Stomach (tissue), 9 donors: Measurements from ENCODE around the gene P4HB. TPM values are rescaled to one million over a fixed set of nuclear protein-coding genes. Genes with fewer than 3 reads are reported as not detected.

Source experiments
- DNase-seq, 2 donors: peaks; one replicate each; pipeline versions ENCODE4 v3.0.0 to v3.0.0-alpha.2; 2013 to 2019
- H3K27ac ChIP-seq, 5 donors: fragments of 200-600 bp in 4 of 5; sonication (generic) in 4 of 5; one replicate each; pipeline ENCODE4 v1.5.1; 2013 to 2019; ENCODE audit warnings: mild to moderate bottlenecking in 1 of 5, moderate library complexity in 1 of 5
- H3K27me3 ChIP-seq, 3 donors: fragments of 200-600 bp; sonication (generic); one replicate each; pipeline ENCODE4 v1.5.1; 2017 to 2019; ENCODE audit warnings: mixed run types in 1 of 3
- H3K36me3 ChIP-seq, 4 donors: fragments of 200-600 bp; sonication (generic); 1 replicate in 3 of 4; 2 replicates in 1 of 4; pipeline ENCODE4 v1.5.1; 2016 to 2019
- H3K4me1 ChIP-seq, 4 donors: fragments of 200-600 bp; sonication (generic); one replicate each; pipeline ENCODE4 v1.5.1; 2016 to 2019
- H3K4me3 ChIP-seq, 4 donors: fragments of 200-600 bp; sonication (generic) in 3 of 4; one replicate each; pipeline ENCODE4 v1.5.1; 2016 to 2019; ENCODE audit warnings: mild to moderate bottlenecking in 1 of 4
- H3K9me3 ChIP-seq, 4 donors: fragments of 200-600 bp; sonication (generic); one replicate each; pipeline ENCODE4 v1.5.1; 2016 to 2019
- EP300 ChIP-seq: sonication (generic); formaldehyde crosslinking; IDR thresholded peaks from one replicate; pipeline ENCODE4 v1.6.1; 2017; ENCODE audit warnings: antibody characterized with exemption
- POLR2A ChIP-seq, 4 donors: fragments of 450-650 bp; IDR thresholded peaks; one replicate each; pipeline ENCODE4 v1.6.1; 2016; ENCODE audit warnings: antibody characterized with exemption in 4 of 4, control low read depth in 2 of 4, mild to moderate bottlenecking in 1 of 4, moderate library complexity in 1 of 4
- POLR2AphosphoS5 ChIP-seq, 3 donors: sonication (generic); formaldehyde crosslinking; IDR thresholded peaks; one replicate each; pipeline ENCODE4 v1.6.1; 2016; ENCODE audit warnings: antibody characterized with exemption in 3 of 3
- WGBS, 5 donors: extraction: QIAGEN DNeasy Blood & Tissue Kit in 3 of 5; methylation state at CpG; one replicate each; pipeline versions ENCODE4 v1.1.5 to v1.1.7; 2013 to 2018; 5-methylcytosine and 5-hydroxymethylcytosine counted together
- intact Hi-C: fragments of 100-400 bp; cut with DNase I; formaldehyde crosslinking; loops from one replicate; pipeline ENCODE4 v1.15.1; 2023; ENCODE audit warnings: low total_unique reads
- polyA plus RNA-seq, 3 donors: library from polyadenylated mRNA; stranded (reverse); fragments of 200-250 nt; gene quantifications; one replicate each; pipeline ENCODE4 v1.2.3, GENCODE V29; 2013
- total RNA-seq, 5 donors: library from RNA; depleted of rRNA; stranded (reverse); fragments of >200 nt; gene quantifications; one replicate each; pipeline versions ENCODE4 v1.1.0 to v1.2.3, GENCODE V29; 2014 to 2016
- TF ChIP-seq, protein P1 (sequence below), 7 experiments: fragments of 450-650 bp in 4 of 7; fragments of 200-600 bp in 3 of 7; sonication (generic) in 3 of 7; IDR thresholded peaks; one replicate each; pipeline ENCODE4 v1.5.1; 2016 to 2019; ENCODE audit warnings: antibody characterized with exemption in 7 of 7, control low read depth in 2 of 7, mild to moderate bottlenecking in 1 of 7
- donor health status: healthy with polysubstance abuse.
- donor health status: Bipolar disorder and iron deficiency.
- donor health status: healthy.

The P4HB gene
- total and polyA plus RNA-seq, 8 donors: 401 to 1,308 (median 619) TPM

DNA sequence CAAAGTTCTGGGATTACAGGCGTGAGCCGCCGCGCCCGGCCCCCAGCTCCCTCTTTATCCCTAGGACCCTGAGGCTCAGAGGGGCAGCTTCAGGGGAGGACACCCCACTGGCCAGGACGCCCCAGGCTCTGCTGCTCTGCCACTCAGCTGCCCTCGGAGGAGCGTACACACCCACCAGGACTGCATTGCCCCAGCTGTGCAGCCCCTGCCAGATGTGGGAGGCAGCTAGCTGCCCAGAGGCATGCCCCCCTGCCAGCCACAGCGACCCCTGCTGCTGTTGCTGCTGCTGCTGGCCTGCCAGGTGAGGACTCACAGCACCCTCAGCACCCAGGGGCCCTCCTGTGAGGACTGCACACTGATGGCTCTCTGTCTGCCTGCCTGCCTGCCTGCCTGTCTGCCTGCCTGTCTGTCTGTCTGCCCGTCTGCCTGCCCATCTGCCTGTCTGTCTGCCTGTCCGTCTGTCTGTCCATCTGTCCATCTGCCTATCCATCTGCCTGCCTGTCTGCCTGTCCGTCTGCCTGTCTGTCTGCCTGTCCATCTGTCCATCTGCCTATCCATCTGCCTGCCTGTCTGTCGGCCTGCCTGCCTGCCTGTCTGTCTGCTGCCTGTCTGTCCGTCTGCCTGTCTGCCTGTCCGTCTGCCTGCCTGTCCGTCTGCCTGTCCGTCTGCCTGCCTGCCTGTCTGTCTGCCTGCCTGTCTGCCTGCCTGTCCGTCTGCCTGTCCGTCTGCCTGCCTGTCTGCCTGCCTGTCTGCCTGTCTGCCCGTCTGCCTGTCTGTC is 51.4 kb downstream of the P4HB start:
- no peak for TF ChIP-seq EP300
- TF ChIP-seq POLR2AphosphoS5 (IDR thresholded peaks at IDR 0.05): no peak
- TF ChIP-seq, protein P1, sequence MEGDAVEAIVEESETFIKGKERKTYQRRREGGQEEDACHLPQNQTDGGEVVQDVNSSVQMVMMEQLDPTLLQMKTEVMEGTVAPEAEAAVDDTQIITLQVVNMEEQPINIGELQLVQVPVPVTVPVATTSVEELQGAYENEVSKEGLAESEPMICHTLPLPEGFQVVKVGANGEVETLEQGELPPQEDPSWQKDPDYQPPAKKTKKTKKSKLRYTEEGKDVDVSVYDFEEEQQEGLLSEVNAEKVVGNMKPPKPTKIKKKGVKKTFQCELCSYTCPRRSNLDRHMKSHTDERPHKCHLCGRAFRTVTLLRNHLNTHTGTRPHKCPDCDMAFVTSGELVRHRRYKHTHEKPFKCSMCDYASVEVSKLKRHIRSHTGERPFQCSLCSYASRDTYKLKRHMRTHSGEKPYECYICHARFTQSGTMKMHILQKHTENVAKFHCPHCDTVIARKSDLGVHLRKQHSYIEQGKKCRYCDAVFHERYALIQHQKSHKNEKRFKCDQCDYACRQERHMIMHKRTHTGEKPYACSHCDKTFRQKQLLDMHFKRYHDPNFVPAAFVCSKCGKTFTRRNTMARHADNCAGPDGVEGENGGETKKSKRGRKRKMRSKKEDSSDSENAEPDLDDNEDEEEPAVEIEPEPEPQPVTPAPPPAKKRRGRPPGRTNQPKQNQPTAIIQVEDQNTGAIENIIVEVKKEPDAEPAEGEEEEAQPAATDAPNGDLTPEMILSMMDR (IDR thresholded peaks at IDR 0.05): no peak
- TF ChIP-seq POLR2A (IDR thresholded peaks at IDR 0.05): no peak
- H3K4me1 ChIP-seq: peaks cover 13 to 24% (median 18%) of the 10 kb centered on the region in 4 donors
- H3K4me3 ChIP-seq: no peak overlapping the region
- 75 to 79% (median 78%) methylated on average over 19 to 20 of the region's 20 CpGs for WGBS, 5 donors
- H3K27ac ChIP-seq: no peak overlapping the region
- no peak for DNase-seq
- H3K36me3 ChIP-seq: no peaks in the 10 kb centered on the region
- H3K9me3 ChIP-seq: no peaks in the 10 kb centered on the region
- H3K27me3 ChIP-seq: peaks cover 16 to 100% (median 77%) of the 10 kb centered on the region in 3 donors
- intact Hi-C loops: no loop called here

DNA sequence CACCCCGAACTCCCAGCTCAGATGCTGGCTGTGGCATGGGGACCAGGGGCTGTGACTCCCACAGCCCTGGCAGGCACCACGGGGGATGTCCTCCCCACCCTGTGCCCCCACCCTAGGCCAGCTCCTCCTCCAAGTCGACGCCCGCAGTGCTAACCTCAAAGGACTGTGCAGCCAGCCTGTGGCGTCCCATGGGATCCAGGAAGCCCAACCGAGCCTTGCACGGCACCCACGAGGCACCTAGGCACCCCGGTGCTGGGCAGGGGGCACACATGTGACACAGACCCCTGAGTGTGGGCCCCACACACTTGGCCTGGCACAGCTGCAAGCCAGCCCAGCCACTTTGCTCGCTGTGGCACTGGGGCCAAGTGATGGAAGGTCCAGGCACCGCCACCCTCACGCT is 52.5 kb downstream of the P4HB start:
- Histone ChIP-seq H3K27ac (no peak overlapping the region), H3K9me3 (no peaks in the 10 kb centered on the region), H3K36me3 (no peaks in the 10 kb centered on the region), H3K4me1 (peaks cover 18 to 34% (median 24%) of the 10 kb centered on the region in 4 donors), H3K27me3 (peaks cover 27 to 100% (median 87%) of the 10 kb centered on the region in 3 donors), H3K4me3 (no peak overlapping the region)
- no peak for TF ChIP-seq POLR2AphosphoS5 (IDR thresholded peaks at IDR 0.05)
- TF ChIP-seq EP300: no peak
- TF ChIP-seq POLR2A (IDR thresholded peaks at IDR 0.05): no peak
- TF ChIP-seq, protein P1 (IDR thresholded peaks at IDR 0.05): no peak
- WGBS, 5 donors: 23 to 70% (median 55%) methylated on average over 3 to 13 of the region's 13 CpGs
- intact Hi-C loops: no loop called here
- DNase-seq: no peak

DNA sequence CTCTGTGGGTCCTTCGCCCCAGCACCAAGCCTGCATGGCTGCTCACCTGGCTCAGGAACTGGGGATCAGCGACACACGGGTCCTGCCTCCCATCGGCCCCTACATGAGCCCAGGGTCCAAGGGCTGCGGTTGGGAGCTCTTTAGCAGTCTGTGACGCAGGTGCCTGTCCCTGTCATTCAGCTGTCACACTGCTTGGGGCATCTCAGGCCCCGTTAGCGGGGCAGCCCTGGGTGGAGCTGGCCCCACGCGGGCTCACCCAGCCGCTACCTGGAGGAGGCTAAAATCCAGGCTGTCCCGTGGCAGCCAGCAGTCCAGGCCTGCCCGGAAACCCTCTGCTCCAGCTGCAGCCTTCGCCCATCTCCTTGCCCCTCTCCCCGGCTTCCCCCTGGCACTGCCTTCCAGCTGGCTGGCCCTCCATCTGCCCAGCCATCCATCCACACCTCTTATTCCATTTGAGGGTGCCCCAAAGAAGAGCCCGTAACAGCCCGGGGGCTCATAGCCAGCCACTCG is 53.1 kb downstream of the P4HB start:
- 47 to 59% (median 54%) methylated on average over 14 to 18 of the region's 18 CpGs for WGBS, 5 donors

DNA sequence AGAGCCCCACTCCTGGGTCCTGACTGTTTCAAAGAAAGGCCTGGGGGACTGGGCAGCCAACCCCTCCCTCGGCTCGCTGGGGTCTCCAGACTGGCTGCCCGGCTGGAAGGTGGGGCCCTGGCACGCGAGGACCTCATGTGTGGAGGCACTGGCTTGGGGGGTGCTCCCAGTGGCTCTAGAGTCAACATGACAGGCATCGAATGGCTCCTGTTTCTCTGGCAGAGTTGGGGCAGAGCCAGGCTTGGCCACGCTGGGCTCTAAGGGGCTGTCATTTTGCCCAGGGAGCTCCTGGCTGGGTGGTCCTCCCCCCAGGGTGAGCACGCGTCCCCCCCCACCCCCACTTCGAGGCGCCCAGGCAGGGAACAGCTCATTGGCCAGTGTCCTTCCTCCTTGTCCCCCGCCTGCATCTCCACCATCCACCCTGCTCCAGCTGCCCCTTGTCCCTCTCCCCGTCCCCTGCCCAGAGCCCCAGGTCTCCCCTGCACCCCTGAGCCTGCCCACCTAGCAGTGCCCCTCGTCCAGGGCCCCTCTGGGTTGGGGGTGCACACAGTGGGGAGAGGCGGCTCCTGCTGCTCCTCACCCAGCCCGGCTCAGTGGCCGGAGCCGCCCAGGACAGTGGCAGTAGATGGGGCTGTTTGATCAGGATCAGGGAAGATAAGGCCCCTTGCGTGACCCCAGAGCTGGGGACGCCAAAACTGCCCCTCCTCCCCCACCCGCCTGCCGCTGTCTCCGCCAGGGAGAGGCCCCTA is 53.7 kb downstream of the P4HB start:
- H3K36me3 ChIP-seq: no peaks in the 10 kb centered on the region
- H3K27ac ChIP-seq: no peak overlapping the region
- peaks cover 27 to 100% (median 87%) of the 10 kb centered on the region in 3 donors for H3K27me3 ChIP-seq
- no peak for DNase-seq
- peaks cover 18 to 34% (median 24%) of the 10 kb centered on the region in 4 donors for H3K4me1 ChIP-seq
- H3K4me3 ChIP-seq: no peak overlapping the region
- intact Hi-C loops: no loop called here
- TF ChIP-seq POLR2A (IDR thresholded peaks at IDR 0.05): no peak
- TF ChIP-seq EP300: no peak
- no peak for TF ChIP-seq POLR2AphosphoS5 (IDR thresholded peaks at IDR 0.05)
- TF ChIP-seq, protein P1 (IDR thresholded peaks at IDR 0.05): no peak
- H3K9me3 ChIP-seq: no peaks in the 10 kb centered on the region
- WGBS, 5 donors: 9 to 29% (median 16%) methylated on average over 13 to 23 of the region's 23 CpGs

More for the DNA sequence above, 53.1 kb downstream of the P4HB start:
- Histone ChIP-seq H3K4me3 (no peak overlapping the region), H3K4me1 (peaks cover 18 to 34% (median 24%) of the 10 kb centered on the region in 4 donors), H3K27me3 (peaks cover 27 to 100% (median 87%) of the 10 kb centered on the region in 3 donors), H3K36me3 (no peaks in the 10 kb centered on the region), H3K9me3 (no peaks in the 10 kb centered on the region), H3K27ac (no peak overlapping the region)
- intact Hi-C loops: no loop called here
- TF ChIP-seq EP300 (no peak), POLR2A (IDR thresholded peaks at IDR 0.05) (no peak), POLR2AphosphoS5 (IDR thresholded peaks at IDR 0.05) (no peak)
- TF ChIP-seq, protein P1 (IDR thresholded peaks at IDR 0.05): no peak
- no peak for DNase-seq
